GM19467 (cell line): Measurements from ENCODE around the gene CD200.

Source experiments
- ATAC-seq: cut with Tn5 transposase; IDR thresholded peaks from one replicate; pipeline ENCODE4 v1.9.1; 2021; ENCODE audit warnings: mild to moderate bottlenecking, moderate library complexity; ENCODE audit not compliant: unreplicated experiment

Gene CD200, protein sequence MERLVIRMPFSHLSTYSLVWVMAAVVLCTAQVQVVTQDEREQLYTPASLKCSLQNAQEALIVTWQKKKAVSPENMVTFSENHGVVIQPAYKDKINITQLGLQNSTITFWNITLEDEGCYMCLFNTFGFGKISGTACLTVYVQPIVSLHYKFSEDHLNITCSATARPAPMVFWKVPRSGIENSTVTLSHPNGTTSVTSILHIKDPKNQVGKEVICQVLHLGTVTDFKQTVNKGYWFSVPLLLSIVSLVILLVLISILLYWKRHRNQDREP

GRCh38 chr3:112333002-112333380 is at the start of gene CD200:
Gene CD200 (plus strand): TSS chr3:112333156. CDS start chr3:112333213, 57 bp downstream.
- ATAC-seq = no peak

- ATAC-seq = no peak
These were observed 43.9 kb upstream of the CD200 start for GRCh38 chr3:112289011-112289410.

DNA sequence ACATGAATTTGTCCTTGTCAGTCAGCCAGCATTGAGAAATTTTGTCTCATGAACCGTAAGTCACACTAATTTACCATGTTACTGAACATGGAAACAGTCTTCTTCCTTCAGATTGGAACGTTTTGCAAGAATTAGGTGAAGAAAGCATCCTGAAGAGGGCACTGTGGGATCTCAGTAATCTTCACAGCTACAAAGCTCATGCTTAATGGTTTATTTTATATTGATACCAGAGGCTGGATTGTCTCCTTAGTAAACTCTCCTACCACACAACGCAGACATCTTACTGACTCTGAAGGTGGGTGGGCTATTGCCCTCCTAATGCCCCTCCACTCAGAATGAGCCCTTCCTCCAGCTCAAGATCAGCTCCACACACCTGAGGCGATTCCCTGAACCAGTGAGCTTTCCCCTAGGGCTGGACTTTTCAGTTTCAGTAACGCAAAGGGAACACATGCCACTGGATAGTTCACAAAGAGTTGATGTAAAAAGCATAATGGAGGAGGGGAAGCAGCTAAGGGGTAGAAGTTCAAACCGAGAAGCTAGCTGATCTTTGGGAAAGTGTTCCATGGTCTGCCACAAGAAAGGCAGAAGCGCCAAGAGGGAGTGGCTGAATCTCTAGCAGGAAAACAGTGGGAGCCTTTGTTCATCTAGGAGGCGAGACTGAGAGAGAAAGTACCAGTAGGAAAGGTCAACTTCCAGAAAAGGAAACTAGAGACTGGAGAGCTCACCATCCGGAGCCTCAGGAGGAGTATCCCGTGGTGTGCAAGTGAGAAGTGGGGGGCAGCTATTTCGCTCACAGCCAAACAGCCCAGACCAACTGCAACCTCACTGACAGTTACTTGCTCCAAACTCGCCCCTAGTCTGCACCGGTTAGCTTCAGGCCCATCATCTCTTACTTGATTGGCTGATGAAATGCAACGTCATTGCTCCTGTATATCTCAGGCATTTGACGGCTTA is 39.3 kb upstream of the CD200 start, which contains the start of gene SLC9C1:
TSS of gene SLC9C1 (minus strand) at position 849 of the 954 bp plus-strand sequence. CDS start 7,425 bp downstream, outside the sequence.
- ATAC-seq = no peak

DNA sequence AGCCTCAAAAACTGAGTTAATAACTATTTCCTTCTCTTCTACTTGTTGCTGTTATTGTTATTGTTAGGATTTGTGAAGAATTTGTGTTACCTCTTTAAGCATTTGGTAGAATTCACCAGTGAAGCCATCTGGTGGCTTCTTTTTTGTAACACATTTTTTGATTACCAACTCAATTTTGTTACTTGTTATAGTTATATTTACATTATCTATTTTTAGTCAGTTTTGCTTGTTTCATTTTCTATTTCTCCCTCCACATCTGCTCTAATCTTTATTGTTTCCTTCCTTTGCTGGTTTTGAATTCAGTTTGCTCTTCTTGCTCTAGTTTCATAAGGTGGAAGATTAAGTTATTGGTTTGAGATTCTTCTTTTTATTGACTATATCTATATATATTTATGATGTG is 35.2 kb upstream of the CD200 start:
- ATAC-seq = peak; percentile 45

GRCh38 chr3:112298781-112299180 is 34.2 kb upstream of the CD200 start:
- no peak for ATAC-seq

- ATAC-seq = no peak
These were observed 30.7 kb upstream of the CD200 start for GRCh38 chr3:112302150-112302830.

DNA sequence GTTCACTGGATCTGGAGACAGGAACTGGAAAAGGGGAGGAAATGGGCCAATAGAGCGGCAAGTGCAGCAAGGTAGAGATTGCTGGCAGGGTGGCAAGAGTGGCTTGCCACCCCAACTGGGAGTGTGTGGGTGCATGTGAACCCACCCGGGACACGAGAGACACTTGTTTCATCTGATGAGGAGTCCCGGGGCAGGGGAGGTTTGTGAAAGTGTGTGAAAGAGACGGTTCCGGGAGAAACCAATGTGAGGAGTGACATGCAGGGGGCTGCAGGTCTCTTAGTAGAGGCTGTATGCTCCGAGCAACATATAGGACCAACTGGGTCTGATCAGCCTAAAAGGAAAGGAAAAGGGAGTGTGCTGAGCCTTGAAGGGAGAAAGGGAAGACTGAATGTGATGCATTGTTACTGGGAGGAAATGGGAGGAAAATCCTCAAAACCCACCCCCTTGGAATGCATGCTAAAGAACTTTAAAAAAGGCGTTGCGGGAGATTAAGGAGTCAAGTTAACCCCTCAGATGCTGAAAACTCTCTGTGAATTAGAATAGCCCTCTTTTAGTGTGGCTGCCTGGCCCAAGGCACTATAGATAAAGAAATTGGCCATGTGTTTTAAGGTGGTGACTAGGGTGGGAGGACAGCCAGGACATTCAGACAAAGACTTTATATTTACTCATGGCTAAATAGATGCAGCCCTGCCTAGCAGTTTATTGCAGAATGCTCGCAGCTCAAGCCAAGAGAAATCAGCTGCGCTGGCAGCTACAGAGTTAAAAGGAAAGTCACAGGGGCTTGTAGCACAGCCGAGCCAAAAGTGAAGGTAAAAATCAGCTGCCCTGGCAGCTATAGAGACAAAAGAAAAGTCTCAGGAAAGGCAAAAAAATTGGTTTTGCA is 29.8 kb upstream of the CD200 start:
- peak; percentile 44 for ATAC-seq

GRCh38 chr3:112303764-112304325 is 29.1 kb upstream of the CD200 start:
- peak; percentile 46 for ATAC-seq

DNA sequence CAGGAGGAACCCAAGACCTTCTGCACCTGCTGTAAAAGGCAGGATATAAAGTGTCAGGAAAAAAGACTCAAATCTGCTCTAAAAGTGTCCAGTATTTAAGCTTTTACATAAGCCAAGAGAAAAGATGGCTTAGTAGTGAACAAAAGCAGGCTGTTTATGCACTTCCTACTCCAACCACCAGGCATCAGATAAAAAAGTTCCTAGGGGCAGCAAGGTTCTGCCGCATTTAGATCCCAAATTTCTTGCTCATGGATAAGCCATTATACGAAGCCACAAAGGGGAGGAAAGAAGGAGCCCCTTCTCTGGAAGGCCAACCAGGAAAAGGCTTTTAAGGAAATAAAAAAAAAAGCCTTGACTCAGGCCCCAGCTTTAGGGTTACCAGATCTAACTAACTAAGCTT is 28.3 kb upstream of the CD200 start:
- ATAC-seq = no peak

- ATAC-seq = no peak
These were observed 26.1 kb upstream of the CD200 start for GRCh38 chr3:112306825-112307224.

DNA sequence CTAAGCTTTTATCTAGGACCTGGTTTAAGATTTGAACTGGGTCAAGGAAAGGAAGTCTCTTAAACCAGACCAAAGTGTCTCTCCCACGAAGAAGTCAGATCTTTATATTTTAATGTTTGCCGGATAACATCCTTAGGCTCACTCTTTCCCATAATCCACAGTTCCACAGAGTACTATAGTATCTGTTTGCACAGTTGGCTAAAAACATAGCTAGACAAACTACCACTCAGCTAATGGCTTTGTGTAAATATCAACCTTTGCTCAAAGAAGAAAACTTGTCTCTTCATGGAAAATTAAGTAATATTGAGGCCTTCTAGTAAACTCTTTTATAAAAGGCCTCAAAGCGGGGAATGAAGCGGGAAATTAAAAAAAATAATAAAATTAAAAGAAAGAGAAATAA is 25.4 kb upstream of the CD200 start:
- no peak for ATAC-seq

GRCh38 chr3:112308151-112308911 is 24.6 kb upstream of the CD200 start:
- no peak for ATAC-seq

DNA sequence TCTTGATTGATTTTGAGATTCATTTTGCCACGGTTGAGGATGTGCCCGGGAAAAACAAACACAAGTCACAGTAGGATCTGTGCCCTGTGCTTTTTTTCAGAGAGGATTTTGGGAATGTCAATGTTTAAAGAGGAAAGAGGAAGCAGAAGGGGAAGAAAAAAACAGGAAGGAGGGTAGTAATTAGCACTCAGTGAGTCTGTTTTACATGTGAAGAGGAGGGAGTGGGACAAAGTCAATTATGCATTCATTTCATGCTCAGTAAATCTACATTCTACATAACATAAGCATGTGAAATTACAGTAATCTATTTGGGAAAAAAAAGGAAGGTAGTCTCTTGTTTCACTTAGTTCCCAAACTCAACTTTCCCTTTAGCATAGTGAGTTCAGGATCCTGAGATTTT is 18.3 kb upstream of the CD200 start:
- ATAC-seq = no peak

- no peak for ATAC-seq
These were observed 17.2 kb upstream of the CD200 start for GRCh38 chr3:112315791-112316190.

- no peak for ATAC-seq
These were observed 13.3 kb upstream of the CD200 start for GRCh38 chr3:112319516-112320276.

DNA sequence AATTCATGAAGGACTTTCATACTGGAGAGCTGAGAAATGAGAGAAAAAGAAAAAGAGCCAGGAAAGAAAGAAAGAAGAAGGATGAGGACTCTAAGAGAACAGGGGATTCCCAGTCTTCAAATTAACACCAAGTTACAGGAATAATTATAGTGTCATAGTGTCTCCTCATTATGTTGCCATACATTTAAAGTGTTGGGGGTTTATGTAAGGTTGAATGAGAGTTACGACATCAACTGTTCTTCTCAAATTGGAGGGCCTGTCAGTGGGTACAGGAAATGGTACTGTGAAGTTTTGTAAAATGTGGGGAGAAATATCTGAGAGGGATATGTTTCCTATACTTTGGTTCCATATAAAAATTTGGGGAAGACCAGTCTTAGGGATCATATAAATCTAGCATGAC is 12.3 kb upstream of the CD200 start:
- no peak for ATAC-seq

DNA sequence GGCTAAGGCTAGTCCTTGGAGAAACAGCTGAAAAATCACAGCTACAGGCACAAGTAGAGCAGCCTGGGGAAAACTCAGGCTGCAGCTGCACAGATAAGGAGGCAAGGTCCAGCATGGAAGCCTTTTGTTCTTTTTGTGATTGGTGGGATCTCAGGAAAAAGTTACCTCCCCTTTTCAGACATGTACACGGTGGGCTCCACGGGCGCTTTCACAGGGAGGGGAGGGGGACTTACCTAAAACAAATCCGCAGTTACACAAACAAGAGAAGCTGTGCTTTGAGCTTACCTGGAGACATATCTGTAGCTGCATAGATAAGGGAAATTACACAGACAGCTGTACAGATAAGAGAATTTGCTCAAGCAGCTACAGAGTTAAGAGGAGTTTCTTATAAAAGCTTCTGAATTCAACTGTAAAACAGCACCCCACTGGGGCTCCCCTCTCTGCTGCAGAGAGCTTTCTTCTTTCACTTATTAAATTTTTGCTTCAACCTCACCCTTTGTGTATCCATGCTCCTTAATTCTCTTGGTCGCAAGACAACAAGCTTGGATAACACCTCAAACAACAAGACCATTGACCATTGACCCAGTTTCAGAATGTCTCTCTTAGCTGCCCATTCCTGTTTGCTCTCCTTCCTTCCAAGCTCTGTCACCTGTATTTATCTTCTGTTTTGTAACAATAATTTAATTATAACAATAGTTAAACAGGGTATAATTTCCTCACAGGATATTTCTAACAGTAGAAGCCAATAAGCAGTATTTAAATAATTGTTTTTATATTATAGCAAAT is 10.9 kb upstream of the CD200 start:
- no peak for ATAC-seq
